EL (cell line): ENCODE data around the gene IGLL5.

Source experiments
- DNase-seq: peaks from one replicate; pipeline ENCODE4 v3.0.0-alpha.2; 2016

The IGLL5 gene

GRCh38 chr22:22929381-22930221, 42.0 kb downstream of the IGLL5 start:
- DNase-seq: no peak

- no peak for DNase-seq
These were observed 42.5 kb downstream of the IGLL5 start for GRCh38 chr22:22930222-22930497.

- DNase-seq: no peak
These were observed 43.2 kb downstream of the IGLL5 start for GRCh38 chr22:22930571-22931556.

- DNase-seq: no peak
These were observed 44.1 kb downstream of the IGLL5 start for GRCh38 chr22:22931557-22932270.

- no peak for DNase-seq
These were observed 44.9 kb downstream of the IGLL5 start for GRCh38 chr22:22932512-22932941.

- DNase-seq: no peak
These were observed 45.6 kb downstream of the IGLL5 start for GRCh38 chr22:22933100-22933806.

- DNase-seq: no peak
These were observed 46.4 kb downstream of the IGLL5 start for GRCh38 chr22:22933807-22934542.

- no peak for DNase-seq
These were observed 47.0 kb downstream of the IGLL5 start for GRCh38 chr22:22934543-22935055.

GRCh38 chr22:22935056-22935545, 47.5 kb downstream of the IGLL5 start:
- no peak for DNase-seq

- no peak for DNase-seq
These were observed 48.0 kb downstream of the IGLL5 start for GRCh38 chr22:22935546-22936157.

- DNase-seq: no peak
These were observed 48.7 kb downstream of the IGLL5 start for GRCh38 chr22:22936180-22936914.

GRCh38 chr22:22936915-22937656, 49.5 kb downstream of the IGLL5 start:
- no peak for DNase-seq

GRCh38 chr22:22937894-22938480, 50.4 kb downstream of the IGLL5 start:
- no peak for DNase-seq

- DNase-seq: no peak
These were observed 51.3 kb downstream of the IGLL5 start for GRCh38 chr22:22938672-22939587.

GRCh38 chr22:22939588-22940368, 52.2 kb downstream of the IGLL5 start:
- no peak for DNase-seq

GRCh38 chr22:22940961-22941605, 53.5 kb downstream of the IGLL5 start:
- DNase-seq: no peak
